GM21717 (cell line): ENCODE measurements around the gene TAPT1.

Experiments used
- ATAC-seq: cut with Tn5 transposase; IDR thresholded peaks from one replicate; pipeline ENCODE4 v1.9.1; 2021; ENCODE audit warnings: mild to moderate bottlenecking, moderate library complexity; ENCODE audit not compliant: unreplicated experiment

TAPT1 gene

GRCh38 chr4:16140231-16140878 lies 85.9 kb downstream of the TAPT1 start:
- no peak for ATAC-seq

- ATAC-seq = no peak
Observed at GRCh38 chr4:16139066-16139945, 87.0 kb downstream of the TAPT1 start.

GRCh38 chr4:16136827-16137226 lies 89.4 kb downstream of the TAPT1 start:
- ATAC-seq = no peak

- no peak for ATAC-seq
Observed at GRCh38 chr4:16136311-16136710, 90.0 kb downstream of the TAPT1 start.

GRCh38 chr4:16133406-16133805 lies 92.9 kb downstream of the TAPT1 start:
- ATAC-seq = no peak

GRCh38 chr4:16131293-16131692 lies 95.0 kb downstream of the TAPT1 start:
- no peak for ATAC-seq

- ATAC-seq = no peak
Observed at GRCh38 chr4:16129336-16129735, 96.9 kb downstream of the TAPT1 start.

- ATAC-seq = no peak
Observed at GRCh38 chr4:16126714-16127113, 99.6 kb downstream of the TAPT1 start.

GRCh38 chr4:16125571-16126445 lies 100.5 kb downstream of the TAPT1 start:
- no peak for ATAC-seq

- no peak for ATAC-seq
Observed at GRCh38 chr4:16124232-16124631, 102.0 kb downstream of the TAPT1 start.

- no peak for ATAC-seq
Observed at GRCh38 chr4:16123356-16124084, 102.8 kb downstream of the TAPT1 start.

- ATAC-seq = no peak
Observed at GRCh38 chr4:16122784-16123183, 103.5 kb downstream of the TAPT1 start.

GRCh38 chr4:16122308-16122711 lies 104.0 kb downstream of the TAPT1 start:
- no peak for ATAC-seq

- no peak for ATAC-seq
Observed at GRCh38 chr4:16120720-16121119, 105.6 kb downstream of the TAPT1 start.

- ATAC-seq = no peak
Observed at GRCh38 chr4:16119981-16120380, 106.3 kb downstream of the TAPT1 start.

GRCh38 chr4:16118090-16118489 lies 108.2 kb downstream of the TAPT1 start:
- ATAC-seq = no peak

- no peak for ATAC-seq
Observed at GRCh38 chr4:16117164-16117563, 109.1 kb downstream of the TAPT1 start.

GRCh38 chr4:16116493-16116990 lies 109.7 kb downstream of the TAPT1 start:
- ATAC-seq = no peak

- no peak for ATAC-seq
Observed at GRCh38 chr4:16116019-16116418, 110.3 kb downstream of the TAPT1 start.

GRCh38 chr4:16114546-16114945 lies 111.7 kb downstream of the TAPT1 start:
- ATAC-seq = no peak
